H1 (cell line): ENCODE measurements around the gene LOC128125822.
A peak's percentile ranks its signal among the peaks of the same experiment; 100 is the strongest.

Experiments used
- CTCF ChIA-PET: fragments of 300-600 bp; sonication (Branson Sonifier 250); formaldehyde crosslinking; loops from one replicate; lab custom pipeline; 2021; ENCODE audit not compliant: partially characterized antibody; lab: Charles Lee
- POLR2A ChIA-PET: fragments of 300-600 bp; sonication (Branson Sonifier 250); formaldehyde crosslinking; loops from one replicate; lab custom pipeline; 2021; ENCODE audit warnings: inconsistent platforms; ENCODE audit not compliant: partially characterized antibody; lab: Charles Lee
- DNase-seq, 2 experiments: peaks; one replicate each; pipeline versions ENCODE4 v3.0.0 to v3.0.0-alpha.2; 2010 to 2022; ENCODE audit warnings: low spot score in 2 of 2, low read depth in 1 of 2, mixed read lengths in 1 of 2
- FAIRE-seq: peaks from 2 replicates; lab custom pipeline; 2011; peaks lifted over from hg19 to GRCh38; lab: Jason Lieb, UNC
- H2AFZ ChIP-seq: 2 replicates; pipeline ENCODE4 v1.8.1; 2012; ENCODE audit warnings: low read length, inconsistent platforms
- H2AK5ac ChIP-seq: 2 replicates; pipeline ENCODE4 v1.6.1; 2013; ENCODE audit warnings: low read depth, low read length
- H2BK120ac ChIP-seq: replicated peaks from 2 replicates; pipeline ENCODE3; 2013; ENCODE audit warnings: low read depth, low read length, inconsistent platforms
- H2BK12ac ChIP-seq: 2 replicates; pipeline ENCODE4 v1.6.1; 2013; ENCODE audit warnings: low read depth, low read length
- H2BK15ac ChIP-seq: 2 replicates; pipeline ENCODE4 v1.6.1; 2013; ENCODE audit warnings: low read length
- H2BK20ac ChIP-seq: 2 replicates; pipeline ENCODE4 v1.6.1; 2013; ENCODE audit warnings: low read length
- H2BK5ac ChIP-seq: 2 replicates; pipeline ENCODE4 v1.6.1; 2013; ENCODE audit warnings: low read depth, low read length
- H3K14ac ChIP-seq: 2 replicates; pipeline ENCODE4 v1.6.1; 2013; ENCODE audit warnings: inconsistent platforms; ENCODE audit not compliant: insufficient read length
- H3K18ac ChIP-seq: 2 replicates; pipeline ENCODE4 v1.6.1; 2013; ENCODE audit warnings: low read length; ENCODE audit errors: extremely low read depth
- H3K23ac ChIP-seq: 2 replicates; pipeline ENCODE4 v1.6.1; 2013; ENCODE audit warnings: inconsistent platforms; ENCODE audit not compliant: insufficient read length
- H3K23me2 ChIP-seq: 2 replicates; pipeline ENCODE4 v1.6.1; 2013; ENCODE audit warnings: low read depth, low read length
- H3K27ac ChIP-seq: 2 replicates; pipeline ENCODE4 v1.6.1; 2011; ENCODE audit warnings: low read depth, low read length, inconsistent platforms
- H3K27me3 ChIP-seq, 4 experiments: replicated peaks in 1 of 4; 1 replicate in 1 of 4; 2 replicates in 3 of 4; pipeline versions ENCODE4 v1.6.1 to v1.8.1; 2011 to 2013; ENCODE audit warnings: low read length in 3 of 4, mild to moderate bottlenecking in 3 of 4, inconsistent platforms in 2 of 4, mixed read lengths in 2 of 4, moderate library complexity in 1 of 4; ENCODE audit not compliant: control insufficient read depth in 3 of 4, insufficient read depth in 3 of 4; ENCODE audit errors: extremely low read depth in 1 of 4
- H3K36me3 ChIP-seq, 4 experiments: 2 replicates each; pipeline versions ENCODE4 v1.6.1 to v1.8.1; 2011 to 2013; ENCODE audit warnings: mild to moderate bottlenecking in 4 of 4, low read length in 3 of 4, moderate library complexity in 2 of 4, control low read depth in 1 of 4, inconsistent platforms in 1 of 4; ENCODE audit not compliant: insufficient read depth in 4 of 4, control insufficient read depth in 2 of 4
- H3K4ac ChIP-seq: replicated peaks from 2 replicates; pipeline ENCODE3; 2013; ENCODE audit warnings: low read length, low read depth, mixed read lengths, inconsistent platforms; ENCODE audit not compliant: insufficient read length
- H3K4me1 ChIP-seq, 4 experiments: replicated peaks in 1 of 4; 1 replicate in 1 of 4; 2 replicates in 3 of 4; pipeline versions ENCODE4 v1.6.1 to v1.8.1; 2011 to 2013; ENCODE audit warnings: low read length in 3 of 4, inconsistent platforms in 2 of 4, mixed read lengths in 1 of 4; ENCODE audit not compliant: insufficient read depth in 4 of 4, control insufficient read depth in 3 of 4
- H3K4me2 ChIP-seq, 2 experiments: 2 replicates each; pipeline versions ENCODE4 v1.6.1 to v1.8.1; 2011 to 2013; ENCODE audit warnings: low read depth in 2 of 2, low read length in 2 of 2, control low read depth in 1 of 2, inconsistent platforms in 1 of 2, mild to moderate bottlenecking in 1 of 2; ENCODE audit not compliant: insufficient read depth in 1 of 2
- H3K4me3 ChIP-seq, 4 experiments: fragments of 200-600, 300-600 bp in 1 of 4; sonication (generic), shearing (Covaris generic), sonication (Bioruptor Twin) in 1 of 4; 2 replicates each; pipeline versions ENCODE4 v1.5.1 to v1.8.1; 2011 to 2016; ENCODE audit warnings: low read length in 4 of 4, low read depth in 3 of 4, control low read depth in 2 of 4, inconsistent platforms in 2 of 4, mild to moderate bottlenecking in 2 of 4, mixed read lengths in 1 of 4, moderate library complexity in 1 of 4; ENCODE audit not compliant: insufficient read depth in 2 of 4; ENCODE audit errors: extremely low read depth in 1 of 4
- H3K56ac ChIP-seq: replicated peaks from 2 replicates; pipeline ENCODE3; 2013; ENCODE audit warnings: low read depth, mild to moderate bottlenecking, mixed read lengths, low read length, inconsistent platforms; ENCODE audit not compliant: insufficient read length
- H3K79me1 ChIP-seq: 2 replicates; pipeline ENCODE4 v1.6.1; 2013; ENCODE audit warnings: low read depth, low read length, control low read depth
- H3K79me2 ChIP-seq, 2 experiments: 2 replicates each; pipeline versions ENCODE4 v1.6.1 to v1.8.1; 2012 to 2013; ENCODE audit warnings: low read length in 2 of 2, mild to moderate bottlenecking in 2 of 2, inconsistent platforms in 1 of 2; ENCODE audit not compliant: insufficient read depth in 2 of 2, control insufficient read depth in 1 of 2
- H3K9ac ChIP-seq, 4 experiments: replicated peaks in 1 of 4; 1 replicate in 1 of 4; 2 replicates in 3 of 4; pipeline versions ENCODE4 v1.6.1 to v1.8.1; 2011 to 2013; ENCODE audit warnings: low read depth in 3 of 4, low read length in 3 of 4, control low read depth in 2 of 4, mild to moderate bottlenecking in 2 of 4, moderate library complexity in 2 of 4, inconsistent platforms in 1 of 4; ENCODE audit errors: extremely low read depth in 1 of 4
- H3K9me3 ChIP-seq, 2 experiments: 2 replicates each; pipeline versions ENCODE4 v1.6.1 to v1.8.1; 2012 to 2013; ENCODE audit warnings: mild to moderate bottlenecking in 2 of 2, moderate library complexity in 2 of 2, control low read depth in 1 of 2, inconsistent platforms in 1 of 2, low read depth in 1 of 2, low read length in 1 of 2, mixed read lengths in 1 of 2; ENCODE audit not compliant: insufficient read depth in 2 of 2
- H4K20me1 ChIP-seq, 2 experiments: replicated peaks in 1 of 2; 2 replicates each; pipeline versions ENCODE3 to v1.8.1; 2011 to 2013; ENCODE audit warnings: inconsistent platforms in 2 of 2, low read length in 2 of 2, mild to moderate bottlenecking in 1 of 2; ENCODE audit not compliant: insufficient read depth in 2 of 2, control insufficient read depth in 1 of 2
- H4K5ac ChIP-seq: 2 replicates; pipeline ENCODE4 v1.6.1; 2013; ENCODE audit warnings: low read length, low read depth, mixed read lengths, inconsistent platforms; ENCODE audit not compliant: insufficient read length
- H4K8ac ChIP-seq: 2 replicates; pipeline ENCODE4 v1.8.0; 2013; ENCODE audit warnings: mild to moderate bottlenecking, moderate library complexity, low read length, inconsistent platforms; ENCODE audit not compliant: insufficient read depth; ENCODE audit errors: extremely low read depth
- H4K91ac ChIP-seq: replicated peaks from 2 replicates; pipeline ENCODE3; 2013; ENCODE audit warnings: low read length, mixed read lengths, inconsistent platforms; ENCODE audit not compliant: insufficient read length
- MAFK ChIP-seq: IDR thresholded peaks from 2 replicates; pipeline ENCODE4 v1.6.1; 2012; ENCODE audit warnings: low read depth, mild to moderate bottlenecking, improper control_type of control experiment, low read length
- YY1 ChIP-seq: IDR thresholded peaks from 2 replicates; pipeline ENCODE4 v1.6.1; 2011; ENCODE audit warnings: low read depth, mild to moderate bottlenecking, low read length
- WGBS, 2 experiments: shearing (Covaris generic) in 1 of 2; methylation state at CpG; one replicate each; pipeline versions ENCODE4 v1.1.6 to v1.1.7; 2013 to 2015; ENCODE audit warnings: low lambda C conversion rate in 2 of 2, mixed read lengths in 2 of 2, inconsistent platforms in 1 of 2, low coverage in 1 of 2, missing lambda C conversion rate in 1 of 2; ENCODE audit not compliant: insufficient replicate concordance in 2 of 2, insufficient coverage in 1 of 2, insufficient read length in 1 of 2; ENCODE audit errors: extremely low coverage in 1 of 2, missing lambda C conversion rate in 1 of 2; 5-methylcytosine and 5-hydroxymethylcytosine counted together

Gene LOC128125822

GRCh38 chr6:63597141-63598048 lies 25.1 kb downstream of the LOC128125822 start:
- Histone ChIP-seq H3K23ac (no peak overlapping the region), H3K36me3 (no peaks in the 10 kb centered on the region), H3K4me1 (peaks cover 0 to 5% (median 2%) of the 10 kb centered on the region in 4 experiments; a peak in 3 of 7 replicates), H2AK5ac (no peak overlapping the region), H3K14ac (no peak overlapping the region), H3K9me3 (no peaks in the 10 kb centered on the region), H3K27me3 (no peaks in the 10 kb centered on the region), H3K79me2 (no peaks in the 10 kb centered on the region), H3K18ac (no peak overlapping the region), H4K91ac (no peak overlapping the region), H4K5ac (no peak overlapping the region), H3K23me2 (peaks cover 5% of the 10 kb centered on the region), H3K79me1 (no peaks in the 10 kb centered on the region), H4K20me1 (no peaks in the 10 kb centered on the region), H3K56ac (no peak overlapping the region), H3K9ac (peak overlapping the region in 3 of 4 experiments; percentile 44 to 72 (median 70); a peak in 3 of 7 replicates), H2BK15ac (no peak overlapping the region), H3K27ac (no peak overlapping the region), H4K8ac (no peak overlapping the region), H2BK20ac (no peak overlapping the region), H2BK12ac (no peak overlapping the region), H2BK5ac (no peak overlapping the region), H2AFZ (peak overlapping the region; percentile 98), H3K4ac (no peak overlapping the region), H2BK120ac (peak overlapping the region; percentile 52), H3K4me3 (peak overlapping the region; percentile 48 to 83 (median 62); a peak in 7 of 8 replicates), H3K4me2 (peak overlapping the region; percentile 48 to 99)
- CTCF ChIA-PET, result interaction anchor here (0.8 to 4.4 kb wide), 19 partner anchors 9 to 244 kb away, joined by 3 to 24 read pairs (median 5); partner anchors contain the start of gene PHF3
- POLR2A ChIA-PET, result interaction anchor here (0.6 to 4.3 kb wide), 8 partner anchors 10 to 776 kb away, joined by 3 to 26 read pairs (median 6); partner anchors contain the start of gene PHF3
- DNase-seq (no peak), FAIRE-seq (no peak)
- TF ChIP-seq YY1 (no peak), MAFK (peak; percentile 12; the same call in 1 of the 2 replicates)
- 68% methylated on average over 6 of the region's 6 CpGs; no CpG with 5 or more reads in 1 of the 2 experiments for WGBS, 2 experiments
